SU-DHL-6 (cell line): ENCODE measurements around the gene SDHD.
A peak's percentile ranks its signal among the peaks of the same experiment; 100 is the strongest.

Experiments
- H2AFZ ChIP-seq: fragments of 200-600 bp; sonication (generic); 2 replicates; pipeline ENCODE4 v1.6.1; 2014; ENCODE audit warnings: low read depth, mild to moderate bottlenecking, moderate library complexity, mixed read lengths, antibody characterized with exemption, low read length; ENCODE audit not compliant: severe bottlenecking
- H3F3A ChIP-seq: fragments of 200-600 bp; shearing (Covaris generic); 2 replicates; pipeline ENCODE4 v1.6.0; 2016; ENCODE audit warnings: antibody characterized with exemption, mild to moderate bottlenecking; ENCODE audit not compliant: insufficient read depth
- H3K27ac ChIP-seq: fragments of 200-600 bp; sonication (generic); 2 replicates; pipeline ENCODE4 v1.5.1; 2016; ENCODE audit warnings: low read depth, mild to moderate bottlenecking, low read length, moderate library complexity, mixed read lengths
- H3K27me3 ChIP-seq: fragments of 200-600 bp; sonication (generic), shearing (Covaris generic); 2 replicates; pipeline ENCODE4 v1.6.0; 2014; ENCODE audit warnings: mild to moderate bottlenecking, low read length
- H3K36me3 ChIP-seq: fragments of 200-600 bp; sonication (generic); 2 replicates; pipeline ENCODE4 v1.6.1; 2014; ENCODE audit warnings: mild to moderate bottlenecking, low read length, mixed read lengths
- H3K4me2 ChIP-seq: fragments of 300-600, 200-600 bp; shearing (Covaris generic), sonication (generic); 2 replicates; pipeline ENCODE4 v1.6.0; 2014; ENCODE audit warnings: low read length, low read depth, mild to moderate bottlenecking; ENCODE audit not compliant: poor library complexity, severe bottlenecking
- H3K4me3 ChIP-seq: fragments of 200-600 bp; sonication (generic); 2 replicates; pipeline ENCODE4 v1.5.1; 2014; ENCODE audit warnings: antibody characterized with exemption, low read length, mild to moderate bottlenecking, mixed read lengths; ENCODE audit not compliant: insufficient read depth, poor library complexity, severe bottlenecking
- H3K79me2 ChIP-seq: fragments of 200-600 bp; sonication (generic); 2 replicates; pipeline ENCODE4 v1.6.1; 2014; ENCODE audit warnings: mild to moderate bottlenecking, low read length, moderate library complexity; ENCODE audit not compliant: insufficient read depth
- H3K9ac ChIP-seq: fragments of 200-600 bp; sonication (generic); 2 replicates; pipeline ENCODE4 v1.7.0; 2014; ENCODE audit warnings: mild to moderate bottlenecking, low read length
- H3K9me2 ChIP-seq: fragments of 200-600 bp; sonication (generic); replicated peaks from 2 replicates; pipeline ENCODE4 v1.6.1; 2014; ENCODE audit warnings: low read length; ENCODE audit not compliant: insufficient read depth
- H3K9me3 ChIP-seq: fragments of 200-600 bp; sonication (generic); 2 replicates; pipeline ENCODE4 v1.6.1; 2014; ENCODE audit warnings: low read length, mixed read lengths; ENCODE audit not compliant: insufficient read depth
- H4K20me1 ChIP-seq: fragments of 200-600 bp; sonication (generic); 2 replicates; pipeline ENCODE4 v1.6.1; 2014; ENCODE audit warnings: low read depth, mild to moderate bottlenecking, antibody characterized with exemption, low read length, moderate library complexity, mixed read lengths
- CTCF ChIP-seq: fragments of 200-600 bp; sonication (generic); IDR thresholded peaks from one replicate; pipeline ENCODE4 v1.5.1; 2017; ENCODE audit warnings: antibody characterized with exemption, mild to moderate bottlenecking, low read length, moderate library complexity; ENCODE audit not compliant: insufficient read depth, poor library complexity, severe bottlenecking
- EZH2phosphoT487 ChIP-seq: fragments of 200-600 bp; sonication (generic), shearing (Covaris generic); conservative IDR thresholded peaks from 2 replicates; pipeline ENCODE4 v1.6.1; 2018; ENCODE audit warnings: mild to moderate bottlenecking, antibody characterized with exemption, low read length, moderate library complexity, mixed read lengths

SDHD gene

GRCh38 chr11:112113539-112114457 lies 27.1 kb downstream of the SDHD start:
- no peak overlapping the region for H3K4me3 ChIP-seq
- H3K27me3 ChIP-seq = no peaks in the 10 kb centered on the region
- H3K27ac ChIP-seq = no peak overlapping the region
- H3K79me2 ChIP-seq = no peaks in the 10 kb centered on the region
- no peaks in the 10 kb centered on the region for H3F3A ChIP-seq
- TF ChIP-seq EZH2phosphoT487 = no peak
- TF ChIP-seq CTCF = peak; percentile 51
- no peaks in the 10 kb centered on the region for H3K36me3 ChIP-seq
- no peaks in the 10 kb centered on the region for H3K9me2 ChIP-seq
- H3K4me2 ChIP-seq = peak overlapping the region; percentile 10
- H3K9me3 ChIP-seq = no peaks in the 10 kb centered on the region
- no peak overlapping the region for H3K9ac ChIP-seq
- no peaks in the 10 kb centered on the region for H4K20me1 ChIP-seq
- no peak overlapping the region for H2AFZ ChIP-seq

- no peaks in the 10 kb centered on the region for H3K9me3 ChIP-seq
- no peaks in the 10 kb centered on the region for H3K9me2 ChIP-seq
- TF ChIP-seq CTCF (no peak), EZH2phosphoT487 (no peak)
- H3K36me3 ChIP-seq = no peaks in the 10 kb centered on the region
- H3K79me2 ChIP-seq = no peaks in the 10 kb centered on the region
- H3K4me2 ChIP-seq = no peak overlapping the region
- H3K27ac ChIP-seq = no peak overlapping the region
- H3F3A ChIP-seq = no peaks in the 10 kb centered on the region
- H2AFZ ChIP-seq = no peak overlapping the region
- H3K27me3 ChIP-seq = no peaks in the 10 kb centered on the region
- H4K20me1 ChIP-seq = no peaks in the 10 kb centered on the region
- no peak overlapping the region for H3K9ac ChIP-seq
- H3K4me3 ChIP-seq = no peak overlapping the region
Observed at GRCh38 chr11:112114460-112114859, 27.8 kb downstream of the SDHD start.

DNA sequence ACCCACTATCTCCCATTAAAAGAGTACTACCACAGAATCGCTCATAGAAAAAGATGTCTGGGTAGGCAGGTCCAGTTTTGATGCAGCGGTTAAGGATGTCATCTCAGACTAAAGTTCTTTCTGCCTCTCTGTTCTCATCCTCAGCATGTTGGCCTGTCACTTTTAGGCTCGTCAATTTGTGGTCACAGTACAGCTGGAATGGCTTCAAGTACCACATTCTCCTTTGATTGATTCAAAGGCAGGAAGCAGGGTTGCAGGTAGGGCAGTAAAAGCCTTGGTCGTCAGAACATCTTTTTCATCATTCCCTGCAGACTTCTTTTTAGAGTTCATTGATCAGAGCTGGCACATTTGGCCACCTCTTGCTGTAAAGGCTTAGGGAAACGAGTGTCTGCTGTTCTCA lies 28.7 kb downstream of the SDHD start:
- no peaks in the 10 kb centered on the region for H3K9me3 ChIP-seq
- H3K27me3 ChIP-seq = no peaks in the 10 kb centered on the region
- TF ChIP-seq EZH2phosphoT487 (no peak), CTCF (no peak)
- no peak overlapping the region for H3K9ac ChIP-seq
- no peaks in the 10 kb centered on the region for H3K36me3 ChIP-seq
- no peaks in the 10 kb centered on the region for H3F3A ChIP-seq
- no peak overlapping the region for H2AFZ ChIP-seq
- no peaks in the 10 kb centered on the region for H3K79me2 ChIP-seq
- H3K27ac ChIP-seq = no peak overlapping the region
- H3K9me2 ChIP-seq = no peaks in the 10 kb centered on the region
- H3K4me3 ChIP-seq = no peak overlapping the region
- H3K4me2 ChIP-seq = no peak overlapping the region
- no peaks in the 10 kb centered on the region for H4K20me1 ChIP-seq
